Activated naive CD8-positive, alpha-beta T cell (primary cell): Measurements from ENCODE around the gene TFDP2.
"Not testable (repeated sequence)": the region's sequence is repeated elsewhere in the genome, so short reads cannot be mapped to it uniquely, and the experiment has no call there.

ENCODE experiments used
- H3K27ac Mint-ChIP-seq: one replicate; pipeline ENCODE4 v1.8.0; 2021; ENCODE audit warnings: mixed read lengths
- H3K27me3 Mint-ChIP-seq: one replicate; pipeline ENCODE4 v1.8.0; 2021; ENCODE audit warnings: mixed read lengths
- H3K36me3 Mint-ChIP-seq: one replicate; pipeline ENCODE4 v1.8.0; 2021; ENCODE audit warnings: mixed read lengths
- H3K4me1 Mint-ChIP-seq: one replicate; pipeline ENCODE4 v1.8.0; 2021; ENCODE audit warnings: low read depth, mixed read lengths
- H3K4me3 Mint-ChIP-seq: one replicate; pipeline ENCODE4 v1.8.0; 2021; ENCODE audit warnings: mild to moderate bottlenecking, mixed read lengths
- H3K9me3 Mint-ChIP-seq: one replicate; pipeline ENCODE4 v1.8.0; 2021; ENCODE audit warnings: low read depth, mixed read lengths

Gene TFDP2

DNA sequence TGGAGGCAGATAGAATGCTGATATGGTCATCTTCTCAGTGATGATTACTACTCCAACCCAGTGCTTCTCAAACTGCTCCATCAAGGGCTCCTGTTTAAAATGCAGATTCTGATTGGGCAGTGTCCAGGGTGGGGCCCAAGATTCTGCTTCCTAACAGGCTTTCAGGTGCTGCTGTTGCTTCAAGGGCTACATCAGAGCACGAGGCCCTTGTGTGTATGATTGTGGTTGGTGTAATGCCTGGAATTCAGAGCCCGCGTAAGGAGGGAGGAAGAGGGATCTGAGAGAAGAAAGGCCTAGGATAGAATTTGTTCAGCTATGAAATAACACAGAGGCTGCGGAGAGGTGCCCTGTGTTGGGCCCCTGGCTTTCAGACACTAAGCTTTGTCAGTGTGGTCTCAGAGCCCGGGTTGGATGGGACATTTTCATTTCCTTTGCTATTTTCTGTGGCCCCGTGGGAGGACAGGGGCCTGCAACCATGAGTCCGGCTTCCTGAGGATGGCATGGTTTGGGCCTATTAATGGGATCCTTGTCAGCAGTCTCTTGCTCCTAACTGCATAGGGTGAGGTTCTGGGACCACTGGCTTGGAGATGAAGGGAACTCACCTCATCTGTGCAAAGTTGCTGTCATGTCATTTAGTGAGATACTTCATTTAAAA is 219.9 kb downstream of the TFDP2 start:
- Mint-ChIP-seq H3K4me3 (no peak overlapping the region), H3K27me3 (no peaks in the 10 kb centered on the region), H3K4me1 (no peaks in the 10 kb centered on the region), H3K36me3 (peaks cover 21% of the 10 kb centered on the region), H3K27ac (no peak overlapping the region), H3K9me3 (no peaks in the 10 kb centered on the region)

DNA sequence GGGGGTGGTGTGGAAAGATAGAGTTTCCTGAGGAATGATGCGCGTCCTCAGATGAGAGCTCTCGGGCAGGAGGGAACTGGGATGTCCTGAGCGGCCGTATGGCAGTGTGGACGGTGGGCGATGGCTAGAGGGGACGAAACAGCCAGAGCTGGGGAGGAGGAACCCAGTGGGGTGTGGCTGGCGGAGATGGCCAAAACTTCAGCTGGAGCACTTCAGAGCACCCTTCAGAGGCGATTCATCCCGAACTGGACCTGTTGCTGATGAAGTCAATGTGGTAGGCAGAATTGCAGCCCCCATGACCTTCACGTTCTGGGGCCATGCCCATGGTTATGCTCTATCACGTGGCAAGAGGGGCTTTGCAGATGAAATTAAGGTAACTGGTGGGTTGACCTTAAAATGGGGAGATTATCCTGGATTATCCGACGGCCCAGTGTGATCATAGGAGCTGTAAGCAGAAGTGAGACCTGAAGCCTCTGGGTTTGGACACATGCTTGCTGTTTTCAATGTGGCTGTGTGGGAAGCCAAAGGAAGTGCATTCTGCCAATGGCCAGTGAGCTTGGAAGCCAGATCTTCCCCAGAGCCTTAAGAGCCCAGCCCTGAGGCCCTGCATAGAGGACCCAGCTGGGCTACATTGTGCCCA is 220.6 kb downstream of the TFDP2 start:
- H3K27me3 Mint-ChIP-seq, result no peaks in the 10 kb centered on the region
- no peaks in the 10 kb centered on the region for H3K9me3 Mint-ChIP-seq
- H3K4me3 Mint-ChIP-seq, result no peak overlapping the region
- peaks cover 20% of the 10 kb centered on the region for H3K36me3 Mint-ChIP-seq
- H3K4me1 Mint-ChIP-seq, result no peaks in the 10 kb centered on the region
- H3K27ac Mint-ChIP-seq, result no peak overlapping the region

DNA sequence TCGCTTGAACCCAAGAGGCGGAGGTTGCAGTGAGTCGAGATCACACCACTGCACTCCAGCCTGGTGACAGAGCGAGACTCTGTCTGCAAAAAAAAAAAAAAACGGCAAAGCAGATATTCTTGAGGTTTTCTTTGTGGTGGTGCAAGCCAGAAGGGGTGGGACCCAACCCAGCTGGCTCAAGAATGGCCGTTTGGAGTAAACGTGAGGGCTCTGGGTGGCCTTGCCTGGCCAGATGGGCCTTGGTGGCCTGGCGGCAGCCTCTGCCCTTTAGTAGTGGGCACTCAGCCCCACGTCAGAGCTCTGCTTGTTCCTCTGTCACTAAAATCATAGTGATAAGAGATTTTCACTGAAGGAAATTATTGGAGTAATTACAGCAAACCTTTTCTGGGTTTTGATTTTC is 222.4 kb downstream of the TFDP2 start:
- no peaks in the 10 kb centered on the region for H3K9me3 Mint-ChIP-seq
- H3K27me3 Mint-ChIP-seq, result no peaks in the 10 kb centered on the region
- no peaks in the 10 kb centered on the region for H3K4me1 Mint-ChIP-seq
- H3K36me3 Mint-ChIP-seq, result peaks cover 26% of the 10 kb centered on the region
- H3K27ac Mint-ChIP-seq, result no peak overlapping the region
- H3K4me3 Mint-ChIP-seq, result no peak overlapping the region

DNA sequence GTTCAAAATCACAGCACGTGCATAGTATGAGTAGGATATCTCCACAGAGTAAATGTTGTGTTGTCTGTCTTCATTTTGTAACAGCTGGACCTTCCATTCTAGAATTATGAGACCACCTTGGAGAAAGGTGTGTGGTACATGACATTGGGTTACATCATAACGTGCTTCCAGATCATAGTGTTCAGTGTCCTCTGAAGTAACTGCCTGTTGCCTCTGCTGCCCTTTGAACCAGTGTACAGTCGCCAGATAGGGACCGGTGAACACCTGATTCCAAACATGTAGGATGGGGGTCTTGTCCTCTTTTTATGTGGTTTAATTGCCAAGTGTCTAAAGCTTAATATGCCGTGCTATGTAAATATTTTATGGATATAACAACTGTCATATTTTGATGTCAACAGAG is 223.7 kb downstream of the TFDP2 start:
- not testable (repeated sequence) for H3K27me3 Mint-ChIP-seq, H3K4me1 Mint-ChIP-seq, H3K27ac Mint-ChIP-seq, H3K9me3 Mint-ChIP-seq, H3K4me3 Mint-ChIP-seq
- peaks cover 29% of the 10 kb centered on the region for H3K36me3 Mint-ChIP-seq

DNA sequence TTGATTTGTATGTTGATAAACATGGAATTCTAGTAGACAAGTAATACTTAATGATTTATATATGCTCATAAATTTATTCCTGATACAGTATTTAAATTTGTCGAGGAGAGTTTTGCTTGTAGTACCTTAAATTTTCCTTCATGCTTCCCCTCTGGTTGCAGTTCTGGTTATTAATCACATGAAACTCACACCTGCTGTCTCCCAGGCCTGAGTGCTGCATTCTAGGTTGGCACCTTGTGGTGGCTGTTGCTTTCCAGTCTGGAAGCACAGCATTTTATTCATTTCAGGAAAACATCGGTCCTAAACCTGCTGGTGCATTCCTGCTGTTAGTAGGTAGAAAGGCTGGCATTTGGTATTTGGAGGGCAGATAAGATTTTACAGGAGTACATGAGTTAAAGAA is 228.0 kb downstream of the TFDP2 start:
- Mint-ChIP-seq H3K27me3 (no peaks in the 10 kb centered on the region), H3K9me3 (no peaks in the 10 kb centered on the region), H3K4me1 (no peaks in the 10 kb centered on the region), H3K27ac (no peak overlapping the region), H3K36me3 (peaks cover 17% of the 10 kb centered on the region), H3K4me3 (no peak overlapping the region)

DNA sequence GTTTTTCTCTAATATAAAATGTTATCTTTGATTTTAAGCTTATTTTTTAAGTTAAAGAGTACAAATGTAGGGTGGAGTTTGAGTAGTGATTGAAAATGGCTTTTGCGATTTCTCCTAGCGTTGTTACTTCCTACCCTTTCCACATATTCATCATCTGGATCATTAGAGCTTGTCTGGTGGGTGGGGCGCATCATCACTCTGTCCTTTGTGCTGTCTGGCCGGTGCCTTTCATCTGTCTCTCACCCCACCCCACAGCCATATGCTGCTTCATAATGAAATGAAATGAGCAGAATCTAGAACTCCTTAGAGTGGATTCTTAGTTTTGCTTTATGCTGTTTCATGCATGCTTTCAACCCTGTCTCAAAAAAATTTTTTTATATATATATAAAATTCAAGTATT is 228.6 kb downstream of the TFDP2 start:
- no peaks in the 10 kb centered on the region for H3K4me1 Mint-ChIP-seq
- H3K36me3 Mint-ChIP-seq, result peaks cover 19% of the 10 kb centered on the region
- H3K27me3 Mint-ChIP-seq, result no peaks in the 10 kb centered on the region
- no peaks in the 10 kb centered on the region for H3K9me3 Mint-ChIP-seq
- no peak overlapping the region for H3K4me3 Mint-ChIP-seq
- H3K27ac Mint-ChIP-seq, result no peak overlapping the region

DNA sequence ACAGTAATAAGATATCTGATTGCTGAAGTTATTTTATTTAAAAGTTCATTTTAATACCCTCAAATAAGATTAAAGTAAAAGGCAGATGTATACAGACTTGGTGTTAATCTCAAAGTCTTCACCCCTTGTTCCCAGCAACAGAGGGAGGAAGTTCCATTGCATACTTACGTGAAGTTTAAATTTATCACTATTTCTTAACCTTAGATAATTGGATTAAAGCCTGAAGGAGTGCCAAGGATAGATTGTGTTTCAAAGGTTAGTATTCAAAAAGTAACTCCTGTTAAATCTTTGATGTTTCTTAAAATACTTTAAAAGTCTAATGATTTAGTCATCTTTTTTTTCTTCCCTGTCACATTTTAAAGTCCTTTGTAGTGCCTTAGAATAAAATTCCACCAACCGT is 233.6 kb downstream of the TFDP2 start:
- H3K27me3 Mint-ChIP-seq, result no peaks in the 10 kb centered on the region
- H3K4me3 Mint-ChIP-seq, result no peak overlapping the region
- peaks cover 2% of the 10 kb centered on the region for H3K4me1 Mint-ChIP-seq
- H3K27ac Mint-ChIP-seq, result no peak overlapping the region
- H3K36me3 Mint-ChIP-seq, result peaks cover 16% of the 10 kb centered on the region
- peaks cover 4% of the 10 kb centered on the region for H3K9me3 Mint-ChIP-seq

DNA sequence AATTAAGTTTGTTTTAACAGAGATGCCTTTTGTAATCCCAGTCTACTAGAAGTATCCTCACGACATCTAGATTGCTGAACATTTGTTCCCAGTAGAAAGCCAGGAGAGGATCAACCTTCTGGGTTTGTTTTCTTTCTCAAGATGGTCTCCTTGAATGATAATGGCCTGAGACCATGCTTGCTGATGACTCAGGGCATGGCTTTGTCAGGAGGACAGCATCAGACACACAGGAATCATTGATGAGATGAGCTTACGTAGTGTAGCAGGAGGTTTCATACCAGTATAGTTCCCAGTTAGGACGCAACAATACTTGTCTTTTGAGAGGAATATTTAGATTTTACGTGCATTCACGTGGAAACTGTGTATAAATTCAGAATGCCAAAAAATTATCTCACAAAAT is 234.3 kb downstream of the TFDP2 start:
- Mint-ChIP-seq H3K4me3 (no peak overlapping the region), H3K36me3 (peaks cover 16% of the 10 kb centered on the region), H3K27ac (no peak overlapping the region), H3K4me1 (peaks cover 2% of the 10 kb centered on the region), H3K27me3 (no peaks in the 10 kb centered on the region), H3K9me3 (peaks cover 4% of the 10 kb centered on the region)

DNA sequence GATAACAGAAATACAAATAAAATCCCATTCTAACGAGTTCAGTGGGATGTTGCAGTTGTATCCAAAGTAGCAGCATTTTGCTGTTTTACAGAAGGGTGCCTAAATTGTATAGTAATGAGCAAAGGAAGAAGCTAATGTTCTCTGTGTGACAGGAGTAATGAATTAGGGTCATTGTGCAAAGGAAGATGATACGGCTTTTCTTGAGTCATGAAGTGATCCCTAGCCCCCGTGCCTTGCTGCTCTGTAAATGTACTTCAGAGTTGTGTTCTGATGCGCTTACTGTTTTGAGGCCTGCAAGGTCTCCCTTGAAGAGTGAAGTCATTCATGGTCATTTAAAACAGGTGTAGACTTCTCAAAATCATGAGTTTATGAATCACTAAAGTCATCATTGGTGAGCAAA is 235.0 kb downstream of the TFDP2 start:
- Mint-ChIP-seq H3K27me3 (no peaks in the 10 kb centered on the region), H3K9me3 (peaks cover 4% of the 10 kb centered on the region), H3K36me3 (peaks cover 20% of the 10 kb centered on the region), H3K27ac (no peak overlapping the region), H3K4me3 (no peak overlapping the region), H3K4me1 (peaks cover 2% of the 10 kb centered on the region)

DNA sequence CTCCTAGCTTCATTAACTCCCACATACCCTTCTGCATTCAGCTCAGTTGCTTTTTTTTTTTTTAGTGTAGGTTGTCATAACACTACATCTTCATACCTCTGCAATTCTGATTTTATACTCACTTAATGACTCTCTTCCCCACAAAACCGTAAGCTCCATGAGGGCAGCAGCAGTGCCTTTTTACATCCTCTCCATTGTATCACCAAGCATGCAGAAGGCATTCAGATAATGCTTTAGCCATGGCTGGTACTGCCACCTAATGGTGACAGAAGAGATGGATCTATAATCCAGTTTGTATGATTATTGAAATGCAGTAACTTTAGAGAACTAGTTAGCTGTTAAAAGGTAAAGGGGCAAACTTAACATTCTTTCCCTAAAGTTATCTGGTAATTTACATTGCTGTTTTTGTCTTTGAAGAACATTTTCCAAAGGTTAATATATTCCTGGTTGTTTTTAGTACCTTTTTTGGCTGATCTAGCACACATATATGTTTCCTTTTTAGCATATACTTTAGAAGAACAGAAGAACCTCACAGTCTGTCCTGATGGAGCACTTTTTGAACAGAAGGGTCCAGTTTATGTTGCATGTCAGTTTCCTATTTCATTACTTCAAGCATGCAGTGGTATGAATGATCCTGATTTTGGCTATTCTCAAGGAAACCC is 236.1 kb downstream of the TFDP2 start:
- Mint-ChIP-seq H3K27ac (no peak overlapping the region), H3K9me3 (peaks cover 4% of the 10 kb centered on the region), H3K4me1 (peaks cover 2% of the 10 kb centered on the region), H3K36me3 (peaks cover 29% of the 10 kb centered on the region), H3K4me3 (no peak overlapping the region), H3K27me3 (no peaks in the 10 kb centered on the region)

DNA sequence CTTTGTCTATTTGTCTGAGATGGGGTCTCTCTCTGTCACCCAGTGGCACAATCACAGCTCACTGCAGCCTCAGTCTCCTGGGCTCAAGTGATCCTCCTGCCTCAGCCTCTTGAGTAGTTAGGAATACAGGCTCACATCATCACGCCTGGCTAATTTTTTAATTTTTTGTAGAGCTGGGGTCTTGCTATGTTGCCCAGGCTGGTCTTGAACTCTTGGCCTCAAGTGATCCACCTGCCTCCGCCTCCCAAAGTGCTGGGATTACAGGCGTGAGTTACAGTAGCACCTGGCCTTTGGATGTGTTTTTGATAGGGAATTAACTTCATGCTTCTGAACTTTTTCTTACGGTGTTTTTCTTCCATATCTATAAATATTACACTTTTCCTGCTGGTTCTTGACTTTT is 239.4 kb downstream of the TFDP2 start:
- H3K27ac Mint-ChIP-seq, H3K4me3 Mint-ChIP-seq, H3K9me3 Mint-ChIP-seq, H3K27me3 Mint-ChIP-seq, H3K4me1 Mint-ChIP-seq: not testable (repeated sequence)
- H3K36me3 Mint-ChIP-seq, result peaks cover 30% of the 10 kb centered on the region

DNA sequence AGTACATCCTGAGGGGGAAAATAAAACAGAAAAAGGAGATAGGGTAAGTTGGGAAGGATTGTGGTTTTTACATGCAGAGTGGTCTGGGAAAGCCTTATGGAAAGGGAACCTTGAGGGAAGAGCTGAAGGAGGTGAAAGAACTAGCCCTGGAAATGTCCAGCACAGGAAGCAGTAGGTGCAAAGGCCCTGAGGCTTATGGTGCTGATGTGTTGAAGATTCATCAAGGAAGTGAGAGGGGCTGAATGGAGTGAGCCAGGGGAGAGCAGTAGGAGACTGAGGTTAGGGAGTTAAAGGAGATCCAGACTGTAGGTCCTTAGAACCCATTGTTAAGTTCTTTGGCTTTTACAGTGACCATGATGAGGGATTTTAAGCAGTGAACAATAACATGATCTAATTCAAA is 239.9 kb downstream of the TFDP2 start:
- H3K4me3 Mint-ChIP-seq, result no peak overlapping the region
- H3K9me3 Mint-ChIP-seq, result peaks cover 4% of the 10 kb centered on the region
- H3K27ac Mint-ChIP-seq, result no peak overlapping the region
- no peaks in the 10 kb centered on the region for H3K27me3 Mint-ChIP-seq
- peaks cover 32% of the 10 kb centered on the region for H3K36me3 Mint-ChIP-seq
- peaks cover 6% of the 10 kb centered on the region for H3K4me1 Mint-ChIP-seq

DNA sequence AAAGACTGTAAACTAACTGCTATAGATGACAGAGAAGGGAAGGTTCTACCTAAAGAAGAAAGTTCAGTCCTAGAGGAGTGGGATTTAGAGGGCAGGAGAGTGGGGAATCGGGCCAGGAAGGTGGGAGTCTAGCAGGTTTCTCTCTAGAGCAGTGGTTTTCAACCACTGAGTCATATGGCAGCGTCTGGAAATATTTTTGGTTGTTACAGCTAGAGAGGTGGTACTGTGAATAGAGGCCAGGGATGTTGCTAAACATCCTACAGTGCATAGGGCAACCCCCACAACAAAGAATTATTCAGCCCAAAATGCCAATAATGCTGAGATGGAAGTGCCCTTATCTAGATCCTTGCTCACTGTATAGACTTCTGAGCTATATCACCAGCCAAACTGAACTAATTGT is 244.2 kb downstream of the TFDP2 start:
- H3K36me3 Mint-ChIP-seq, result peaks cover 26% of the 10 kb centered on the region
- H3K4me3 Mint-ChIP-seq, result no peak overlapping the region
- no peaks in the 10 kb centered on the region for H3K27me3 Mint-ChIP-seq
- H3K9me3 Mint-ChIP-seq, result no peaks in the 10 kb centered on the region
- peaks cover 13% of the 10 kb centered on the region for H3K4me1 Mint-ChIP-seq
- H3K27ac Mint-ChIP-seq, result peak overlapping the region; percentile 41

DNA sequence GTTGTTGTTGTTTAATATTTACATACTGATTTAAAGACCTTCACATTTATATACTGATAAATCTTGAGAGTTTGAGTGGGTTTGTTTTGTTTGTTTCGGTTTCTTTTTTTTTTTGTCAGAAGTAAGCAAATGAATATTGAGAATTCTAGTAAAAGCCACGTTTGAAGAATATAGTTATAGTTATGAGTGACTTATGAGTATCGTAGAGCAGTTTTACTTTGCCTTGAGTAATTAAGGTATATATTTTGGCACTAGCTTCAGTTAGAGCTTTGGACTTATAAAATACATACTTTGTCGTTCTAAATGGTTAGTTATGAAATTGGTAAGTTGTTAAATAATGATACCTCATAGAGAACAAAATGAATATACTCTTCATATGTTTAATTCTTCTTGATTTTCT is 245.1 kb downstream of the TFDP2 start:
- H3K27ac Mint-ChIP-seq, result no peak overlapping the region
- peaks cover 24% of the 10 kb centered on the region for H3K36me3 Mint-ChIP-seq
- H3K27me3 Mint-ChIP-seq, result no peaks in the 10 kb centered on the region
- H3K9me3 Mint-ChIP-seq, result no peaks in the 10 kb centered on the region
- peaks cover 13% of the 10 kb centered on the region for H3K4me1 Mint-ChIP-seq
- no peak overlapping the region for H3K4me3 Mint-ChIP-seq

DNA sequence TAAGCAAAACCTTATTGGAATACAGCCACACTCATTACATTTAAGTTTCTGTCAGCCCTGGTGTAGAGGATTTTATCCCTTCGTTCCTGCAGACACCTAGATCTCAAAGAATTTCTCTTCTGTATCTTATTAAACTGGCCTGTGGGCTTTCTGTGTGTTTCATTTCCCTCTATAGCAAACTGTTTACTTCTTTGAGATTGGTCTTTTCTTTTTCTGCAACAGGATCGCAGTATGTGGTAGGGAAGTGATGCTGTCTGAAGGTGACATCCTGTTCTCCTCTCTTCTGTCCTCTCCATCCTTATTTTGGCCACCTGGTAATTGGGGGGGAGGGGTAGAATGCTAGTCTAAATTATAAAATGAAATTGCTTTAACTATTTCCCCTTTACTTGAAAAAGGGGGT is 247.4 kb downstream of the TFDP2 start:
- Mint-ChIP-seq H3K4me1 (peaks cover 17% of the 10 kb centered on the region), H3K27me3 (no peaks in the 10 kb centered on the region), H3K36me3 (peaks cover 23% of the 10 kb centered on the region), H3K4me3 (no peak overlapping the region), H3K9me3 (peaks cover 3% of the 10 kb centered on the region), H3K27ac (no peak overlapping the region)

DNA sequence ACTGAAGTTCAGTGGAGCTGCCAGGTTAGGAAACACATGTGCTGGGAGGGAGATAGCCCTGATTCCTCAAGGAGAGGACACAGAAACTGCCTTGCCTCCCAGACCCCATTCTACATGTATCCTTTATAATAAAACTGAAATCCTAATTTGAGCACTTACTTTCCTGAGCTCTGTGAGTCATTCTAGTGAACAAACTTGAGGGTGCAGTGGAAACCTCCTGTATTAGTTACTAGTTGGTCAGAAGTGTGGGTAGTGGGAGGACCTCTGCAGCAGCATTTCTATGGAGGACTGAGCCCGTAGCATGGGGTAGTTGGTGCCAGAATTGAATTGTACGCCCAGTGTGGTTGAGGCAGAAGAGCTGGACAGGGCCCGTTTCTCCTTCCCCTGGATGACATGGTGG is 249.0 kb downstream of the TFDP2 start:
- Mint-ChIP-seq H3K4me1 (peaks cover 22% of the 10 kb centered on the region), H3K9me3 (peaks cover 3% of the 10 kb centered on the region), H3K27me3 (no peaks in the 10 kb centered on the region), H3K4me3 (no peak overlapping the region), H3K27ac (no peak overlapping the region), H3K36me3 (peaks cover 30% of the 10 kb centered on the region)
